ENCODE measurements around the gene LCN12.

The LCN12 gene

GRCh38 chr9:136945333-136946227 is 6.5 kb upstream of the LCN12 start:
- H3K4me3 ChIP-seq (ENCODE audit: low read depth, low read length) = no peak overlapping the region
- DNase-seq (ENCODE audit: low read depth) = no peak
- TF ChIP-seq, protein P1, sequence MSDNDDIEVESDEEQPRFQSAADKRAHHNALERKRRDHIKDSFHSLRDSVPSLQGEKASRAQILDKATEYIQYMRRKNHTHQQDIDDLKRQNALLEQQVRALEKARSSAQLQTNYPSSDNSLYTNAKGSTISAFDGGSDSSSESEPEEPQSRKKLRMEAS (IDR thresholded peaks at IDR 0.05; ENCODE audit: low read depth, low read length) = no peak
- TF ChIP-seq MYC (IDR thresholded peaks at IDR 0.05; ENCODE audit: low read depth, low read length) = no peak
- no peak for TF ChIP-seq CTCF (IDR thresholded peaks at IDR 0.05; ENCODE audit: low read depth, low read length)
- TF ChIP-seq POLR2A (IDR thresholded peaks at IDR 0.05; ENCODE audit: extremely low read depth, insufficient read length) = no peak

GRCh38 chr9:136946228-136947027 is 5.6 kb upstream of the LCN12 start:
- TF ChIP-seq, protein P1 (IDR thresholded peaks at IDR 0.05; ENCODE audit: low read depth, low read length) = no peak
- TF ChIP-seq MYC (IDR thresholded peaks at IDR 0.05; ENCODE audit: low read depth, low read length) (no peak), POLR2A (IDR thresholded peaks at IDR 0.05; ENCODE audit: extremely low read depth, insufficient read length) (no peak), CTCF (IDR thresholded peaks at IDR 0.05; ENCODE audit: low read depth, low read length) (no peak)
- no peak overlapping the region for H3K4me3 ChIP-seq (ENCODE audit: low read depth, low read length)
- DNase-seq (ENCODE audit: low read depth) = no peak

- no peak for DNase-seq (ENCODE audit: low read depth)
- no peak overlapping the region for H3K4me3 ChIP-seq (ENCODE audit: low read depth, low read length)
- no peak for TF ChIP-seq POLR2A (IDR thresholded peaks at IDR 0.05; ENCODE audit: extremely low read depth, insufficient read length)
- TF ChIP-seq CTCF (IDR thresholded peaks at IDR 0.05; ENCODE audit: low read depth, low read length) = no peak
- no peak for TF ChIP-seq MYC (IDR thresholded peaks at IDR 0.05; ENCODE audit: low read depth, low read length)
- TF ChIP-seq, protein P1 (IDR thresholded peaks at IDR 0.05; ENCODE audit: low read depth, low read length) = no peak
Observed at GRCh38 chr9:136947028-136947891, 4.8 kb upstream of the LCN12 start.

DNA sequence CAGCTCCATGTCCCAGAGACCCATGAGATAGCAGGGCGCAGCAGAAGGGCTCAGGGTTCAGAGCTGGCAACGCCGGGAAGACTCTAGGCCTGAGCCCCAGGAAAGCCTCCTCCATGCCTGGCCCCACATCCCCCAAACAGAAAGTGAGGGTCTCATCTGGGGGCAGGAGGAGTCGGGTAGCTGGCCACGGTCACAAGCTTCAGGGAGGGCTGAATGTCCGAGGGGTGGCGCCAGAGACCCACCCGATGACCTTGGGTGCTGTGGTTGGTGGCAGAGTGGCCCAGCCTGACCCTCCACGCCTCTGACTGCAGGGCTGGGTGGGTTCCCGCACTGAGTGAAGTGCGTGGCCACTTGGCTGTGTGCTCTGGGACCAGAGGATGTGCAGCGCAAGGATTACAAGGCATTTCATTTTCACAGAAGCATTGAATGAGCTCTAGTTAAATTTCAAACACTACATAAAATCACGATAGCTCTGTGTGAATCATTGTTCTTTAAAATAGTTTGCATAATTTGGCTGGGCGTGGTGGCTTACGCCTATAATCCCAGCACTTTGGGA is 4.0 kb upstream of the LCN12 start:
- no peak overlapping the region for H3K4me3 ChIP-seq (ENCODE audit: low read depth, low read length)
- peak; percentile 67 for DNase-seq (ENCODE audit: low read depth)
- no peak for TF ChIP-seq POLR2A (IDR thresholded peaks at IDR 0.05; ENCODE audit: extremely low read depth, insufficient read length)
- TF ChIP-seq, protein P1 (IDR thresholded peaks at IDR 0.05; ENCODE audit: low read depth, low read length) = no peak
- peak; percentile 35 for TF ChIP-seq CTCF (IDR thresholded peaks at IDR 0.05; ENCODE audit: low read depth, low read length)

DNA sequence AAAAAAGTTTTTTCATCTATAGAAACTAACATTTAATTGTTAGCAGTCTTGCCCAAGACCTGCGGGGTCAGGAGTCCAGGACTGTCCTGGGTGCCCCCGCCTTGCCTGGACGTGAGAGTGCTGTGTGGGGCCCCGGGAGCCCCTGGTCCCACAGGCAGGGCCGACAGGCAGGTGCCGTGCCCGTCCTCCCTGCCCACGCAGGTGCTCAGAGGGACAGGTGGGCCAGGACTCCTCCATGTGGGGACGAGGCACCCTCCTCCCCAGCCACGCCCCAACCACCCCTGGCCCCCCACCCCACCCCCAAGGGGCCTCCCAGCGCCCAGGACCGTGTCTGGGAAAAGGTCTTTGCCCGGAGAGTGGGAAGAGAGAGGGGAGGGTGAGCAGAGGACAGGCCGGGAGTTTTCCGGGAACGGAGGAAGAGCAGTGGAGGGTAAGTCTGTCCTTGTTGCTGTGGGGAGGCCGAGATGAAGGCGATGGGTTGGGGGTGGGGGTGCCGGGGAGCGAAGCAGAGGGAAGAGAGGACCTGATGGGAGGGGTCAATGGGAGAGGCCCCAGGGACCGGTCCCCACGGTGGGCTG is 2.7 kb upstream of the LCN12 start:
- H3K4me3 ChIP-seq (ENCODE audit: low read depth, low read length) = peak overlapping the region; percentile 61
- DNase-seq (ENCODE audit: low read depth) = no peak
- TF ChIP-seq MYC (IDR thresholded peaks at IDR 0.05; ENCODE audit: low read depth, low read length) (no peak), CTCF (IDR thresholded peaks at IDR 0.05; ENCODE audit: low read depth, low read length) (no peak), POLR2A (IDR thresholded peaks at IDR 0.05; ENCODE audit: extremely low read depth, insufficient read length) (no peak)
- TF ChIP-seq, protein P1 (IDR thresholded peaks at IDR 0.05; ENCODE audit: low read depth, low read length) = no peak

Data from NB4 (cell line).